ENCODE measurements around the gene SYNGR3.

The SYNGR3 gene

DNA sequence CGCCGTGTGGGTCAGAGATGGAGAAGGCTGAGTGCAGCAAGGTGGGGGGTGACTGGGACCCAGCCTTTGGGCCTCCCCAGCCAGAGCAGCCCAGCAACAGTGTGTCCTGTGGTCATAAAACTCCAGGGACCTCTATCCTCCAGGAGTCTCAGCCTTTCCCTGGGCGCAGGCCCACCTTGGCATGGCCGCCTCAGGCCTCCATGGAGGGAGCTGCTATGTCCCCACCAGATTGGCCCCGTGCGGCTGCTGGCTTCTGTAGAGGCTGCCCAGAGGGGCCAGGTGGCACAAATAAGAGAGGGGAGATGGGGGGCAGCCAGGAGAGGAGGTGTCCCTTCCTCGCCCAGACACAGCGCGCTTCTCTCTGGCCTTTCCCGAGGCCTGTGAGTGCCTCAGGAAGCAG is 2.6 kb upstream of the SYNGR3 start:
- Histone ChIP-seq H3K27ac (ENCODE audit: low read depth, low read length, severe bottlenecking) (no peak overlapping the region), H3K4me1 (ENCODE audit: control insufficient read depth, insufficient read depth, low read length, poor library complexity, severe bottlenecking) (peaks cover 15% of the 10 kb centered on the region), H3K4me3 (ENCODE audit: extremely low read depth, insufficient read depth, low read length, poor library complexity, severe bottlenecking) (no peak overlapping the region), H3K9me3 (ENCODE audit: control insufficient read depth, low read length) (no peaks in the 10 kb centered on the region), H3K36me3 (ENCODE audit: control insufficient read depth, insufficient read depth, low read length) (peaks cover 23% of the 10 kb centered on the region)
- 95 to 96% methylated on average over 7 to 10 of the region's 10 CpGs for WGBS, 2 experiments (ENCODE audit: insufficient coverage in 2 of 2)

DNA sequence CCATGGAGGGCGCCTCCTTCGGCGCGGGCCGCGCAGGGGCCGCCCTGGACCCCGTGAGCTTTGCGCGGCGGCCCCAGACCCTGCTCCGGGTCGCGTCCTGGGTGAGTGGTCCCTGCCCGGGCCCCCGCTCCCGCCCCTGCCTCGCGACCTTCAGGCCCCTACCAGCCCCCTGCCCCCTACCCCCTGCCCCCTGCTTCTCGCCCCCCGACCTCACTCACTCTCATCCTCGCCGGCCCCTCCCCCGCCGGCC is 256 bp downstream of the SYNGR3 start:
- Histone ChIP-seq H3K4me3 (ENCODE audit: extremely low read depth, insufficient read depth, low read length, poor library complexity, severe bottlenecking) (peak overlapping the region; percentile 27), H3K36me3 (ENCODE audit: control insufficient read depth, insufficient read depth, low read length) (peaks cover 24% of the 10 kb centered on the region), H3K9me3 (ENCODE audit: control insufficient read depth, low read length) (no peaks in the 10 kb centered on the region), H3K27ac (ENCODE audit: low read depth, low read length, severe bottlenecking) (no peak overlapping the region), H3K4me1 (ENCODE audit: control insufficient read depth, insufficient read depth, low read length, poor library complexity, severe bottlenecking) (peaks cover 14% of the 10 kb centered on the region)
- WGBS, 2 experiments (ENCODE audit: insufficient coverage in 2 of 2) = 0 to 3% methylated on average over 5 to 8 of the region's 25 CpGs

DNA sequence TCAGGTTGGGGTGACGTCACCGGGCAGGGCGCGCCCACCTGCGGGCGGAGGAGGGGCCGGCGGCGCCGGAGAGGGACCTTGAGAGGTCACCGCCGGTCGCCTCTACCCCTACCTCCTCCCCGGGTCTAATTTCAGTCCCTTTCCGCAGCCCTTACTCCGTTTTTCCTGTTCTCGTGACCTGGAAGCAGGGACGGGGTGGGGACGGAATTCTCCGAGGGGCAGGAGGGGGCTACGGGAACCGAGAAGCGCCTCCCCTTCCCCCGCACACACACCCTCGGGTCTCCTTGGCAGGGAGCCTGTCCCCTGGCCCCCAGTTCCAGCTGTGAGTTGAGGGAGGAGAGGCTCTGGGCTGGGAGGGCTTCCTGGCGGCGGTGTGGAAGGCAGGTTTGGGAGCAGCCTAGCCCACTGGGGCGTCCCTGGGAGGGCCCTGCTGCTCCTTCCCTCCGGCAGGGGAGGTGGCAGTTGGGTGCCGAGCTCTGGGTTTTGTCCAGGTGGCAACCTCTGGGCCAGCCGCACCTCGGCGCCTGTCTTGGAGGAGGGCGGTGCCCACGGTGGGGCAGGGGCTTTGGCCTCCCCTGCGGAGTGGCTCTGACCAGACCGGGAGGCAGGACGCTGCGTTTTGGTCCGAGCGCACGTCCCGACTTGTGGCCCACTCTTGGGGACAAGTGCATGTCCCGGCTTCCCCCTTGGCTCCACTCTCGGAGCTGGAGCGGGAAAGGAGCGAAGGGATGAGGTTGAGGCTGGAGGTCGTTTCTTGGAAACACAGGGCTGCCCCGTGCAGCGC is 773 bp downstream of the SYNGR3 start:
- Histone ChIP-seq H3K4me1 (ENCODE audit: control insufficient read depth, insufficient read depth, low read length, poor library complexity, severe bottlenecking) (peaks cover 8% of the 10 kb centered on the region), H3K36me3 (ENCODE audit: control insufficient read depth, insufficient read depth, low read length) (peaks cover 20% of the 10 kb centered on the region), H3K9me3 (ENCODE audit: control insufficient read depth, low read length) (no peaks in the 10 kb centered on the region), H3K27ac (ENCODE audit: low read depth, low read length, severe bottlenecking) (no peak overlapping the region), H3K4me3 (ENCODE audit: extremely low read depth, insufficient read depth, low read length, poor library complexity, severe bottlenecking) (peak overlapping the region; percentile 27)
- 3 to 4% methylated on average over 29 to 37 of the region's 50 CpGs for WGBS, 2 experiments (ENCODE audit: insufficient coverage in 2 of 2)

DNA sequence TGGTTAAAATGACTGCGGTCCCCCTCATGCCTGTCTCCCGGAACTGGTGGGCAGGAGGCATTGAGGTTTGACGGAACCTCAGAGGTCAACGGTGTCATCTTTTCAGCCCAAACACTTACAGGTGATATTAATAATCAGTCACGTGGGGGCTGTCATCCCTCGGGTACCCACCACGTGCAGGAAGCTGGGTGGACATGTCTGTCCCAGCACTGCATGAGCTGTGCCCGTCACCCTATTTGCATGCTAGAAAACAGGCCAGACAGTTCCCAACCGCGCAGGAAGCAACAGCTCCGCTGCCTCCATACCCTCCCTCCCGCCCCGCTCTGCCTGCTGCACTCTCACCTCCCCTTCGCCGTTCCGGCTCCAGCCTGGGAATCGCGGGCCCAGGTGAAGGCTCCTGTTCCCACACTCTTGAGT is 1.4 kb downstream of the SYNGR3 start:
- H3K36me3 ChIP-seq (ENCODE audit: control insufficient read depth, insufficient read depth, low read length) = peaks cover 14% of the 10 kb centered on the region

DNA sequence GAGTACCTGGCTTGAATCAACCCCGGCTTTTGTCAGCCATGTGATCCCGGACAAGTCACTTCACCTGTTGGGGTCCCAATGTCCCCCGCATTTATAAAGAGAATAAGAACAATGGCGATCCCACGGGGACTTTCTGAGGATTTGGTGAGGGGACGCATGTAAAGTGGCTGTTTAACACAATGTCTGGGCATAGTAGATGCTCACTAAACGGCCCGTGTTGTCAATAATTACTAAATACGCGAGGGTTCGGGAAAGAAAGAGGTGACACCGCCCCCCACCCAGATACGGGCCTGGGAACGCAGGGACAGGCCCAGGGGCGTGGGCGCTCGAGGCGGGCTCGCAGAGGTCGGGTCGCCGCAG is 1.8 kb downstream of the SYNGR3 start:
- 26 to 40% methylated on average over 14 to 22 of the region's 22 CpGs for WGBS, 2 experiments (ENCODE audit: insufficient coverage in 2 of 2)
- peaks cover 7% of the 10 kb centered on the region for H3K4me1 ChIP-seq (ENCODE audit: control insufficient read depth, insufficient read depth, low read length, poor library complexity, severe bottlenecking)
- no peaks in the 10 kb centered on the region for H3K9me3 ChIP-seq (ENCODE audit: control insufficient read depth, low read length)
- H3K27ac ChIP-seq (ENCODE audit: low read depth, low read length, severe bottlenecking) = no peak overlapping the region
- peak overlapping the region; percentile 3 for H3K4me3 ChIP-seq (ENCODE audit: extremely low read depth, insufficient read depth, low read length, poor library complexity, severe bottlenecking)
- H3K36me3 ChIP-seq (ENCODE audit: control insufficient read depth, insufficient read depth, low read length) = peaks cover 11% of the 10 kb centered on the region

More for the DNA sequence above, 1.4 kb downstream of the SYNGR3 start:
- Histone ChIP-seq H3K4me3 (ENCODE audit: extremely low read depth, insufficient read depth, low read length, poor library complexity, severe bottlenecking) (no peak overlapping the region), H3K9me3 (ENCODE audit: control insufficient read depth, low read length) (no peaks in the 10 kb centered on the region), H3K27ac (ENCODE audit: low read depth, low read length, severe bottlenecking) (no peak overlapping the region), H3K4me1 (ENCODE audit: control insufficient read depth, insufficient read depth, low read length, poor library complexity, severe bottlenecking) (peaks cover 7% of the 10 kb centered on the region)
- 15 to 22% methylated on average over 14 to 18 of the region's 18 CpGs for WGBS, 2 experiments (ENCODE audit: insufficient coverage in 2 of 2)

DNA sequence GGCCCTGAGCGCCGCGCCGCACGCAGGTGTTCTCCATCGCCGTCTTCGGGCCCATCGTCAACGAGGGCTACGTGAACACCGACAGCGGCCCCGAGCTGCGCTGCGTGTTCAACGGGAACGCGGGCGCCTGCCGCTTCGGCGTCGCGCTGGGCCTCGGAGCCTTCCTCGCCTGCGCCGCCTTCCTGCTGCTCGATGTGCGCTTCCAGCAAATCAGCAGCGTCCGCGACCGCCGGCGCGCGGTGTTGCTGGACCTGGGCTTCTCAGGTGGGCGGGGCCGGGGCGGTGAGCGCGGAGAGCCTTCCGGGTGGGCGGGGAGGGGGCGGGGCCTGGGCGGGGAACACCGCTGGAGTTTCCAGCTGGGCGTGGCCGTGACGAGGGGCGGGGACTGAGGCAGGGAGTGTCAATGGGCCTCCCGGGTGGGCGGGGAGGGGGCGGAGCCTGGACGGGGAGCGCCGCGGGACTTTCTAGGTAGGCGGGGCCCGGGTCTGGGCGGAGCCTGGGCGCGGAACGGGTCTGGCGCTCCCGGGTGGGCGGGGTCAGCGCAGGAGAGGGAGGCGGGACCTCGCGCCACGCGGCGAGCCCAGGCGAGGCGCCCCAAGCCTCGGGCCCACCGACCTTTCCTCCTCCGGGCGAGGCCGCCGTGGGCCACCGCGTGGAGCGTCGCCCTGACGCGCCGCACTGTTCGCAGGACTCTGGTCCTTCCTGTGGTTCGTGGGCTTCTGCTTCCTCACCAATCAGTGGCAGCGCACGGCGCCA is 2.4 kb downstream of the SYNGR3 start:
- 19 to 27% methylated on average over 58 to 70 of the region's 96 CpGs for WGBS, 2 experiments (ENCODE audit: insufficient coverage in 2 of 2)
- no peaks in the 10 kb centered on the region for H3K9me3 ChIP-seq (ENCODE audit: control insufficient read depth, low read length)
- H3K4me3 ChIP-seq (ENCODE audit: extremely low read depth, insufficient read depth, low read length, poor library complexity, severe bottlenecking) = peak overlapping the region; percentile 3
- peaks cover 7% of the 10 kb centered on the region for H3K4me1 ChIP-seq (ENCODE audit: control insufficient read depth, insufficient read depth, low read length, poor library complexity, severe bottlenecking)
- H3K27ac ChIP-seq (ENCODE audit: low read depth, low read length, severe bottlenecking) = no peak overlapping the region
- peaks cover 11% of the 10 kb centered on the region for H3K36me3 ChIP-seq (ENCODE audit: control insufficient read depth, insufficient read depth, low read length)

DNA sequence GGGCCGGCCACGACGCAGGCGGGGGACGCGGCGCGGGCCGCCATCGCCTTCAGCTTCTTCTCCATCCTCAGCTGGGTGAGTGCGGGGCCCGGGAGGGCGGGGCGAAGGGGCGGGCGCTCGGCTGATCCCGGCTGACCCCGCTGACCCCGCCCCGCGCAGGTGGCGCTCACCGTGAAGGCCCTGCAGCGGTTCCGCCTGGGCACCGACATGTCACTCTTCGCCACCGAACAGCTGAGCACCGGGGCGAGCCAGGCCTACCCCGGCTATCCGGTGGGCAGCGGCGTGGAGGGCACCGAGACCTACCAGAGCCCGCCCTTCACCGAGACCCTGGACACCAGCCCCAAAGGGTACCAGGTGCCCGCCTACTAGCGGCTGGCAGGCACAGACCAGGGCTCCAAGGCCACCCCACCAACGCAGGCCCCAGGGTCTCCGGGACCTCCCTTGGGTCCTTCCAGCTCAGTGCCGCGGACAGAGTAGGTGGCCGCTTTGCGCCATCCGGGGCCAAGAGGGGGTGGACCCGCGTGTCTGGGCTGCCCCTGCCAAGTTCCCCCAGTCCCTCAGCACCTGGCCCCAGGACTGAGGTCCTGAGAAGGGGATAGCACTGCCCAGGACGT is 3.0 kb downstream of the SYNGR3 start:
- H3K36me3 ChIP-seq (ENCODE audit: control insufficient read depth, insufficient read depth, low read length) = peaks cover 16% of the 10 kb centered on the region
- H3K27ac ChIP-seq (ENCODE audit: low read depth, low read length, severe bottlenecking) = no peak overlapping the region
- no peak overlapping the region for H3K4me3 ChIP-seq (ENCODE audit: extremely low read depth, insufficient read depth, low read length, poor library complexity, severe bottlenecking)
- H3K9me3 ChIP-seq (ENCODE audit: control insufficient read depth, low read length) = no peaks in the 10 kb centered on the region
- 86 to 90% methylated on average over 37 to 47 of the region's 50 CpGs for WGBS, 2 experiments (ENCODE audit: insufficient coverage in 2 of 2)
- H3K4me1 ChIP-seq (ENCODE audit: control insufficient read depth, insufficient read depth, low read length, poor library complexity, severe bottlenecking) = peaks cover 8% of the 10 kb centered on the region

DNA sequence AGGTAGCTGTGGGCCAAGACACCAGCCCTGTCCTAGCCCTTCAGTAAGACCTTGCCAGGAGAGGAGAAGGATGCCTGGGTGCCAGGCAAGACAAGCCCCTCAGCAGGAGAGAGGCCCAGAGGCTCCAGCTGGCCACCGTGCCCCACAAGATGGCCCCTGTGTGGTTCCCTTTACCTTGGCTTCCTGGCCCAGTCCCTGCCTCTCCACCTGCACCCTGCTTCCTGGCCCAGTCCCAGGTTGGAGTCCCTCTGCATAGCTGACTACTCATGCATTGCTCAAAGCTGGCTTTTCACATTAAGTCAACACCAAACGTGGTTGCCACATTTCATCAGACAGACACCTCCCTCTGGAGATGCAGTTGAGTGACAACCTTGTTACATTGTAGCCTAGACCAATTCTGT is 4.0 kb downstream of the SYNGR3 start:
- Histone ChIP-seq H3K27ac (ENCODE audit: low read depth, low read length, severe bottlenecking) (no peak overlapping the region), H3K4me1 (ENCODE audit: control insufficient read depth, insufficient read depth, low read length, poor library complexity, severe bottlenecking) (peaks cover 11% of the 10 kb centered on the region), H3K36me3 (ENCODE audit: control insufficient read depth, insufficient read depth, low read length) (peaks cover 24% of the 10 kb centered on the region), H3K4me3 (ENCODE audit: extremely low read depth, insufficient read depth, low read length, poor library complexity, severe bottlenecking) (no peak overlapping the region), H3K9me3 (ENCODE audit: control insufficient read depth, low read length) (no peaks in the 10 kb centered on the region)
- WGBS, 2 experiments (ENCODE audit: insufficient coverage in 2 of 2) = 100% methylated on average over 1 of the region's 2 CpGs

DNA sequence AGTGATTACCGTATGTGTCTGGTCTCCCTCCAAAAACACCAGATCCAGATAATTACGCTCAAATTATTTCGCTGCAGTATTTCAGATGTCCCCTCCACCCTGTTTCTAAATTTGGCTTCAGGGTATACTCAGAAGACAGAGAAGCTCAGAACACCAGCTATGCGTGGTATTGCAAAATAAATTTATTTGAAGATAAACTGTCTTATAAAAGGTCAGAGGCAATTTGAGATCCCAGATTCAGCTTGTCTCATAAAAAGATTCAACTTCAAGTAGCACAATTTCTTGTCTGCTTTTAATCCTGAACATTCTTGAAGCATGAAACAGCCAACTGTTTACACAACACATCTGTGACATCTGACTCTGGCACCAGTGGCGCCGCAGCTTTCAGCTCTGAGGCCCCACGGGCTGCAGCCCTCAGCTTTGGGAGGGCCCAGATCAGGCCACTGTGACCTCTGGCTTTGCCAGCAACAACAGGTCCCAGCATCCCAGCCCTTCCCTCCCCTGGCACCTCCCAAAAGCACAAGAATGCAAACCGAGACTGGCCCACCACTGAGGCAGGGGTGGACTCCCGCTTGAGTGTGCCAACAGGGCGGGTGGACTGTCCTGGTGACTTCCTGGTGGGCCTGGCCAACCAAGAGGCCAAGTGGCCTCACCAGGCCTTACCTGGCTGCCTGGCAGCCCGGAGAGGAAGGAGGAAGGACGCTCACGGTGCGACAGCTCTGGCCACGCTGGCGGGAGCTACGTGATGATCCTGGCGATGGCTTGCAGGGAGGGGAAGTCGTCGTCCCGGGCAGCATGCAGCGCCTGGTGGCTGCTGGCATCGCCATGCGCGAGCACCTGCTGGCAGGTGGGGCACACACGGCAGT is 8.0 kb downstream of the SYNGR3 start:
- Histone ChIP-seq H3K36me3 (ENCODE audit: control insufficient read depth, insufficient read depth, low read length) (peaks cover 64% of the 10 kb centered on the region), H3K4me1 (ENCODE audit: control insufficient read depth, insufficient read depth, low read length, poor library complexity, severe bottlenecking) (peaks cover 5% of the 10 kb centered on the region), H3K4me3 (ENCODE audit: extremely low read depth, insufficient read depth, low read length, poor library complexity, severe bottlenecking) (no peak overlapping the region), H3K9me3 (ENCODE audit: control insufficient read depth, low read length) (no peaks in the 10 kb centered on the region), H3K27ac (ENCODE audit: low read depth, low read length, severe bottlenecking) (no peak overlapping the region)
- WGBS, 2 experiments (ENCODE audit: insufficient coverage in 2 of 2) = 96 to 98% methylated on average over 20 to 25 of the region's 26 CpGs

DNA sequence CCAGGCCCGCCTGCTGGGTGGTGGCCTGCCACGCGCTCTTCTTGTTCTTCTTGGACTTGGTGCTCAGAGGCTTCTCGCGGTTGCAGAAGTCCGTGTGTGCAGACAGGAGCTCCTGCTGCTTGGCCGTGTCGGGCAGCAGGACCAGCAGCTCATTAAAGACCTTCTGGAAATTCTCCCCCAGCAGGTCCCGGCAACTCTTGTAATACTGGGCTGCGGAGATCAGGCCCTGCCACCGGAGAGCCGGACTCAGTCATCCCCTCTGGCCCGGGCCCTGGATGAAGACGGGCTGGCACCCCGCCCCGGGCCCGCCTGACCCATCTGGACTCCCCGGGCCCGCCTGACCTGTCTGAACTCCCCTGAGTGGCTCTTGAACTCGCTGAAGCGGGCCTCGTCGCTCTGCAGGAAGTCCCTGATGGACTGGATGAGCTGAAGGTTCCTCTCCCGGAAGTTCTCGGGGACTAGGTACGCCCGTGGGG is 8.6 kb downstream of the SYNGR3 start:
- Histone ChIP-seq H3K36me3 (ENCODE audit: control insufficient read depth, insufficient read depth, low read length) (peaks cover 70% of the 10 kb centered on the region), H3K4me3 (ENCODE audit: extremely low read depth, insufficient read depth, low read length, poor library complexity, severe bottlenecking) (no peak overlapping the region), H3K4me1 (ENCODE audit: control insufficient read depth, insufficient read depth, low read length, poor library complexity, severe bottlenecking) (peaks cover 5% of the 10 kb centered on the region), H3K27ac (ENCODE audit: low read depth, low read length, severe bottlenecking) (no peak overlapping the region), H3K9me3 (ENCODE audit: control insufficient read depth, low read length) (no peaks in the 10 kb centered on the region)
- 98 to 99% methylated on average over 18 to 27 of the region's 27 CpGs for WGBS, 2 experiments (ENCODE audit: insufficient coverage in 2 of 2)

Data from mesodermal cell (in vitro differentiated cells).